Measurements from ENCODE around the gene NEDD8.

Gene NEDD8

DNA sequence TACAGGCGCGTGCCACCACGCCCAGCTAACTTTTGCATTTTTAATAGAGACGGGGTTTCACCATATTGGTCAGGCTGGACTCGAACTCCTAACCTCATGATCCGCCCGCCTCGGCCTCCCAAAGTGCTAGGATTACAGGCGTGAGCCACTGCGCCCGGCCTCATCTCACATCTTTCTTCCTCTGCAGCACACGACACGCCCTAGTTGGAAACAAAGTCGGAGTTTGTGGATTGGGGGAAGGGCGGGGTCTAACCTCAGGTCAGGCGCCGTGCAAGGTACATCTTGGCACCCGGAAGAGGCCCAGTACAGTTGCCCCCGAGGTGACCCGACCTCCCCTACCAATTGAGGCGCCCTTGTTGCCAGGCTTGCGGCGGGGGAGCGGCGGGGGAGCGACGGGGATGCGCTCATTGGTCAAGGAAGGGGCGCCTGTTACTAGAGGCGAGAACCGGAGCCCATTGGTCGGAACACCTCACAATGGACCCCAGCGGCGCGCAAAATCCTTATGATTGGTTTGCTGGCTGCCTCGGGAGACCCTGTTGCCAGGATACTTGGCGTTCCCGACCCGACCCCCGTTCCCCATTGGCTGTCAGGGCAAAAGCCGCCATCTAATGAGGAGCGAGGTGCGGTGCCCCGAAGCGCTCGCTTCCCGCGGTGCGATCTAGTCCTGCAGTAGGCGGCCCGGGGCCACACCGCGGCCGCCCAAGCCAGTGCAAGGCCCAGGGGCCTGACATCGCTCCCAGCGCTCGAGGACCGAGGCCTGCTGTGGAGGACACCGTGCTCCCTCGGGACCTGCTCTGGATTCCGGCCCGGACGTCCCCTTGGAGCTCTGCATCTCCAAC lies 60.5 kb downstream of the NEDD8 start, which contains the start of gene REC8:
Gene REC8 (plus strand): TSS at position 659 of the 839 bp plus-strand sequence. CDS start 473 bp downstream, outside the sequence.
- peak; percentile 92 for ATAC-seq
- peak; percentile 36; the same call in 1 of the 2 replicates for TF ChIP-seq ZNF565 (CRISPR knock-in tag; conservative IDR thresholded peaks at IDR 0.05; ENCODE audit: low read depth)
- 0 out of 2 replicates have a peak, but pooled peaks have one; percentile 35 for TF ChIP-seq ZNF8 (CRISPR knock-in tag; IDR thresholded peaks at IDR 0.05)
- no peak for TF ChIP-seq CREB5 (CRISPR knock-in tag; IDR thresholded peaks at IDR 0.05; ENCODE audit: low read depth)
- peak; percentile 66; the same call in 1 of the 2 replicates for TF ChIP-seq ESRRG (CRISPR knock-in tag; IDR thresholded peaks at IDR 0.05)
- TF ChIP-seq, protein P1, sequence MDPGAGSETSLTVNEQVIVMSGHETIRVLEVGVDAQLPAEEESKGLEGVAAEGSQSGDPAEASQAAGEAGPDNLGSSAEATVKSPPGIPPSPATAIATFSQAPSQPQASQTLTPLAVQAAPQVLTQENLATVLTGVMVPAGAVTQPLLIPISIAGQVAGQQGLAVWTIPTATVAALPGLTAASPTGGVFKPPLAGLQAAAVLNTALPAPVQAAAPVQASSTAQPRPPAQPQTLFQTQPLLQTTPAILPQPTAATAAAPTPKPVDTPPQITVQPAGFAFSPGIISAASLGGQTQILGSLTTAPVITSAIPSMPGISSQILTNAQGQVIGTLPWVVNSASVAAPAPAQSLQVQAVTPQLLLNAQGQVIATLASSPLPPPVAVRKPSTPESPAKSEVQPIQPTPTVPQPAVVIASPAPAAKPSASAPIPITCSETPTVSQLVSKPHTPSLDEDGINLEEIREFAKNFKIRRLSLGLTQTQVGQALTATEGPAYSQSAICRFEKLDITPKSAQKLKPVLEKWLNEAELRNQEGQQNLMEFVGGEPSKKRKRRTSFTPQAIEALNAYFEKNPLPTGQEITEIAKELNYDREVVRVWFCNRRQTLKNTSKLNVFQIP (CRISPR knock-in tag; IDR thresholded peaks at IDR 0.05; ENCODE audit: borderline replicate concordance, low read depth), result no peak
- TF ChIP-seq GLIS3 (CRISPR knock-in tag; IDR thresholded peaks at IDR 0.05), result peak; percentile 77; the same call in 1 of the 2 replicates
- 0 out of 2 replicates have a peak, but pooled peaks have one; percentile 55 for TF ChIP-seq SNAI2 (CRISPR knock-in tag; IDR thresholded peaks at IDR 0.05)
- no peak for TF ChIP-seq PPARA (CRISPR knock-in tag; IDR thresholded peaks at IDR 0.05; ENCODE audit: borderline replicate concordance)
- TF ChIP-seq CSDC2 (CRISPR knock-in tag; IDR thresholded peaks at IDR 0.05), result peak; percentile 81; the same call in 1 of the 2 replicates
- TF ChIP-seq ZFP30 (CRISPR knock-in tag; IDR thresholded peaks at IDR 0.05), result 0 out of 2 replicates have a peak, but pooled peaks have one; percentile 13

DNA sequence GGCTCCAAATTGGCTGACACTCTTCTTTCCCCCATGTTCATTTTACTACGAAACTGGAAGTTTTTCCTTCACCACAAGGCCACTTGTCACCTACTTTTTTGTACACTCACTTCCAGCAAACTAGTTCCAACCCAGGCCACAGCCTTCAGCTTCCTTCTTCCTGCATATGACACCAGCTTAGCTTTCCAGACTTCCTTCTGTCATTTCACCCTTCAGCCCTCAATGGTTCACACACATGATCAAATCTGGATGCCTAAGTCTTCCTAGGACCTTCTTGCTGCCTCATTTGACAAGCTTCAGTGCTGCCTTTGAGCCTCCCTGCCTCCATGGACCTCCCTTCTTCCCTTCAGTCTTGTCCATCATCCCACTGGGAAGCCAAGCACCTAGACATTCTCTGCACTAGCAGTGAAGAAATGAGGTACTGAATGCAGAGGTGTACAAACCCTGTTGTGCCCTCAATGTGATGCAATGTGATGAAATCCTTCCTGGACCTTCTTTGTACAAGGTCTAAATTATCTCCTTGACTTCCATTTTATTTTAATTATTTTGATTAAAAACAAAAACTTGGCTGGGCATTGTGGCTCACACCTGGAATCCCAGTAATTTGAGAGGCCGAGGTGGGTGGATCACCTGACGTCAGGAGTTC lies 64.6 kb downstream of the NEDD8 start:
- ATAC-seq, result no peak
- no peak for TF ChIP-seq SNAI2 (CRISPR knock-in tag; IDR thresholded peaks at IDR 0.05)
- TF ChIP-seq TCF4 (CRISPR knock-in tag; IDR thresholded peaks at IDR 0.05; ENCODE audit: borderline replicate concordance), result no peak
- TF ChIP-seq ARNTL (CRISPR knock-in tag; IDR thresholded peaks at IDR 0.05; ENCODE audit: borderline replicate concordance, low read depth), result no peak
- no peak for TF ChIP-seq ZNF565 (CRISPR knock-in tag; conservative IDR thresholded peaks at IDR 0.05; ENCODE audit: low read depth)
